ENCODE data around the gene OSMR. TPM values are rescaled to one million over a fixed set of nuclear protein-coding genes. Genes with fewer than 3 reads are reported as not detected.

Gene OSMR
- total RNA-seq, 4 donors from 2014 or later, result 33.2 to 69.7 (median 43.9) TPM

DNA sequence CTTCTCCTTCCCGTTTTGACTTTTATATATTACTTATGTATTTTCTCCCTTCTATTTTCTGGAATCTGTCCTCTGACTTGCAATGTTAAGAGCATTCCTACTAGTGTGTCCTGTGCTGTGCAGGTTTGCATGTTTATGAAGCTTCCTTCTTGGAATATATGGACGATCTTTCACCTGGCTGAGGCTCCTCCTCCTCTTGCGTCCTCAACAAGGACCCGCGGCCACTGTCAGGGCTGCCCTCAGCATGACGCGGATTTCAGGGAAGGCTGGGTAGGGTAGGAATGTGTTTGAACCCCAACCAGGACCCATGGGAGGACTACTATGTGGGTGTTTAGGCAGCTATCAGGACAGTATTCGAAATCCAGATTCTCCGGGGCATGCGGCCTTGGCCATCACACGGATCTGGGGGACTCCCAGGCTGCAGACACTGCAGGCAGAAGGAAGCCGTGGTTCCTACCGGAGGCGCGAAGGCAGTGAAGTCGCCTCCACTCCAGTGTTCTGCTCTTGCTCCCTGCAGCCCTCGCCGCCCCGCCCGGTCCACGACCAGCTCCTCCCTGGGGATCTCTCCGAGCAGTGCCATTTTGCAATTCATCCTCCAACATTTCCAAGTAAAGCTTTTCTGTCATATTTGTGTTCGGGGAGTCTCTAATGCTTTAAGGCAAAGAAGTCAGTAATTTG lies 37.0 kb upstream of the OSMR start:
- H3K4me1 ChIP-seq, result peaks cover 12 to 43% (median 19%) of the 10 kb centered on the region in 4 donors
- no peaks in the 10 kb centered on the region for H3K9me3 ChIP-seq
- peak overlapping the region in 2 of 4 donors; percentile 23 to 52 for H3K27ac ChIP-seq (replicated peaks in 1 of 4)
- H3K27me3 ChIP-seq, result no peaks in the 10 kb centered on the region
- no peak overlapping the region for H3K4me3 ChIP-seq
- H3K36me3 ChIP-seq, result no peaks in the 10 kb centered on the region
- intact Hi-C loops (cut with DNase I), result loop anchor here (10.0 kb wide), 1 partner anchor 254 kb away; the partner anchor contains the start of gene LIFR
- TF ChIP-seq, protein P1, sequence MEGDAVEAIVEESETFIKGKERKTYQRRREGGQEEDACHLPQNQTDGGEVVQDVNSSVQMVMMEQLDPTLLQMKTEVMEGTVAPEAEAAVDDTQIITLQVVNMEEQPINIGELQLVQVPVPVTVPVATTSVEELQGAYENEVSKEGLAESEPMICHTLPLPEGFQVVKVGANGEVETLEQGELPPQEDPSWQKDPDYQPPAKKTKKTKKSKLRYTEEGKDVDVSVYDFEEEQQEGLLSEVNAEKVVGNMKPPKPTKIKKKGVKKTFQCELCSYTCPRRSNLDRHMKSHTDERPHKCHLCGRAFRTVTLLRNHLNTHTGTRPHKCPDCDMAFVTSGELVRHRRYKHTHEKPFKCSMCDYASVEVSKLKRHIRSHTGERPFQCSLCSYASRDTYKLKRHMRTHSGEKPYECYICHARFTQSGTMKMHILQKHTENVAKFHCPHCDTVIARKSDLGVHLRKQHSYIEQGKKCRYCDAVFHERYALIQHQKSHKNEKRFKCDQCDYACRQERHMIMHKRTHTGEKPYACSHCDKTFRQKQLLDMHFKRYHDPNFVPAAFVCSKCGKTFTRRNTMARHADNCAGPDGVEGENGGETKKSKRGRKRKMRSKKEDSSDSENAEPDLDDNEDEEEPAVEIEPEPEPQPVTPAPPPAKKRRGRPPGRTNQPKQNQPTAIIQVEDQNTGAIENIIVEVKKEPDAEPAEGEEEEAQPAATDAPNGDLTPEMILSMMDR (IDR thresholded peaks at IDR 0.05), result no peak
- 97% methylated on average over 12 of the region's 23 CpGs for WGBS
- DNase-seq (ENCODE audit: extremely low spot score), result no peak

DNA sequence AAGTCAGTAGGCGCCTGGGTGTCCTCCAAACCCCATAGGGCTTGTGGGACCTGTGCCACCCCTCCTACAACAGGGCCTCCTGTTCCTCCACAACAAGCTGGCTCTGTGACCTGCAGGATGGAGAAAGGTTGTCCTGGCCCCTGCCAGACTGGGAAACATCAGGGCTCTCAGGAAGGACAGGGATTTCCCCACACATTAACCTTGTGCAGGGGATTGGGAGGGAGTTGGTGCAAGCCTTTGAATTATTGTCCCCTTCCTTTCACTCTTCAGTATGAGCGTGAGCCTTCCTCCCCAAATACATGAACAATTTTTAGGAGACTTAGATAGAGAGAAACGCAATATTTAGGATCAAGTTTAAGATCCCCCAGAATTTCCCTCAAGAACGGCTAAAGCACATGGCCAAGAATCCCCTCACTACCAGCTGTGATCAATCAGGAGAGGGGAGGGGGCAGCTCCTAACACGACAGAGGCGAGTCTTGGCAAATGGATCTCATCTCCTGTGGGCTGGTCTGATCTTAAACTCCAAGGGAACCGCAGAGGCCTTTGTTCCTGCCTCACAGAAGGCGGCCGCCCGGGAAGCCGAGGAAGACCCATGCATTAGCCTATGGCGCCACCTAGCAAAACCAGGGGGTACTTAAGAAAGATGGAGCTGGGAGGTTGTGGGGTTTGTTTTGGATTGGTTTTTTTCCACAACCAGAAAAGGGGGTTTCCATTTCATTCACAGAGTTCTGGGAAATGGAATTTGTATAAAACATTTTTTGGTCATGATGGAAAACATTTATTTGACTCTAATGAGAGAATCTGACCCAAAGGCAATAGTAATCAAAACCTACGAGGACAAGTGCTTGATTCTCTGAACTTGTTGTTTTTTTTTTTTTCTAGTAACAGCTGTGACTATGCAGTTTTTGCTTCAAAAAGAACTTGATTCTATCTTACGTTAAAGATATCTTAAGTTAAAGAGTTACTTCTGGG lies 36.1 kb upstream of the OSMR start:
- Histone ChIP-seq H3K27me3 (no peaks in the 10 kb centered on the region), H3K4me3 (no peak overlapping the region), H3K4me1 (peaks cover 12 to 43% (median 19%) of the 10 kb centered on the region in 4 donors), H3K9me3 (no peaks in the 10 kb centered on the region), H3K27ac (replicated peaks in 1 of 4) (peak overlapping the region in 2 of 4 donors; percentile 23 to 52), H3K36me3 (no peaks in the 10 kb centered on the region)
- peak; percentile 96 for DNase-seq (ENCODE audit: extremely low spot score)
- TF ChIP-seq POLR2A (IDR thresholded peaks at IDR 0.05; ENCODE audit: low read depth) (no peak), EP300 (IDR thresholded peaks at IDR 0.05) (no peak), POLR2AphosphoS5 (IDR thresholded peaks at IDR 0.05) (peak in 1 of 2 donors; percentile 49)
- TF ChIP-seq, protein P1 (IDR thresholded peaks at IDR 0.05), result peak; percentile 75 to 87 (median 85)
- intact Hi-C loops (cut with DNase I), result loop anchor here (2.0 to 10.0 kb wide), 2 partner anchors 255 to 369 kb away; partner anchors contain the start of gene LIFR
- WGBS, result 26% methylated on average over 14 of the region's 14 CpGs

DNA sequence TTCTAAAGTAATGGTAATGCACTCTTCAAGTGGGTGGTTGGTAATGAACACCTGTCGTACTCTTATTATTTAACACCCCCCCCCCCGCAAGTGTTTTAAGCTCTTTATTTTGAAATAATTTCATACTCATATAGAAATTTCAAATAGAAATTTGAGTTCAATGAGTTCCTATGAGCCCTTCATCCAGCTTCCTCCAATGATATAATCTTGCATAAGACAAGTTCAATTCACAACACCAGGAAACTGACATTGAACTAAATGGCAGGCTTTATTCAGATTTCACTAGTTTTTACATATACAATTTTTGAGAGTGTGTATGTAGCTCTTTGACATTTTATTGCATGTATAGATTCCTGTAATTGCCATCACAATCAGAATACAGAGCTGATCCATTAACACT lies 30.9 kb upstream of the OSMR start:
- Histone ChIP-seq H3K27ac (replicated peaks in 1 of 4) (no peak overlapping the region), H3K9me3 (no peaks in the 10 kb centered on the region), H3K27me3 (no peaks in the 10 kb centered on the region), H3K4me1 (peaks cover 0 to 5% (median 2%) of the 10 kb centered on the region in 4 donors), H3K4me3 (no peak overlapping the region), H3K36me3 (no peaks in the 10 kb centered on the region)
- TF ChIP-seq EP300 (IDR thresholded peaks at IDR 0.05), result no peak
- no peak for TF ChIP-seq POLR2AphosphoS5 (IDR thresholded peaks at IDR 0.05)
- TF ChIP-seq, protein P1 (IDR thresholded peaks at IDR 0.05), result no peak
- TF ChIP-seq POLR2A (IDR thresholded peaks at IDR 0.05; ENCODE audit: low read depth), result no peak
- 98% methylated on average over 2 of the region's 2 CpGs for WGBS
- intact Hi-C loops (cut with DNase I), result no loop called here
- DNase-seq (ENCODE audit: extremely low spot score), result no peak

DNA sequence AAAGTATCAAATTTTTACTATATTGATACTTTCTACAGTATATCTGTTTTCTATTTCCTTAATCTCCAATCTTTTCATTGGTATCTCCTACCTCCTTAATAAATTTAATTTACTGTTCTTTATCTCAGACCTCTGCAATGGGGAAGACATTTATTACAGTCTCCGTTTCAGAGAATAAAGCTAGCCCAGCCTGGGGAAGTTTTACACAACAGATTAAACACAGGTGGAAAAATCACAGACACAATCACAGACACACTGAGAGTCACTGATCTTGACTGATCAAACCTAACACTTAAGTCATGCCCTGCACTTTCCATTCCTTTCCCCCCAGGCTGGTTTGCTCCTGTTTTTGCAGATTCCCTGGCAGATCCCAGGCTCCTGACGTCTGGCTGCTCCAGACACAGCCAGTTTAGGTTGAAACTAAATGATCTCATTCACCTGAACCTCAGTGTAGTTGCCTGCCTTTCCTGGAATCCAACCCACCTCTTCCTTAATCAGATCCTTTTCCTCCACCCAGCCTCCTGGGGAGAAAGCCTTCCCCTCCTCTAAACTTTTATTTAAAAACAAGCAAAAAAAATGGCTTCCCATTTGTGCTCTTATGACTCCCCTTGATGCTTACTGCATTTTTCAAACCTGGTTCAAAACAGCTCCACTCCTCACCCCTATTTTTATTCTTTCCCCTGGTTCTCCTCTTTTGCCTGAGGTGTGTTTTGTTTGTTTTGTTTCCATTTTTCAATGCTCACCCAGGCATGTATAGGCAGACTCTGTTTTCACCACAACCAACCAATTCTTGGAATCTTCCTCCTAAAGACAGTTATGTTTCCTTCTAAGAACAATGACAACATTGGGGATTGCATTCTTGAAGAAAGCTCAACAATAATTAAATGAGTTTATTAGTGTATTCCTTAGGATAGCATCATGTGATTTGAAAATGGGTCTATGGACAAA lies 29.5 kb upstream of the OSMR start:
- no peak for TF ChIP-seq EP300 (IDR thresholded peaks at IDR 0.05)
- no peak for TF ChIP-seq POLR2A (IDR thresholded peaks at IDR 0.05; ENCODE audit: low read depth)
- TF ChIP-seq, protein P1 (IDR thresholded peaks at IDR 0.05), result no peak
- TF ChIP-seq POLR2AphosphoS5 (IDR thresholded peaks at IDR 0.05), result no peak
- WGBS, result 78% methylated on average over 2 of the region's 2 CpGs
- Histone ChIP-seq H3K27ac (replicated peaks in 1 of 4) (no peak overlapping the region), H3K9me3 (no peaks in the 10 kb centered on the region), H3K27me3 (no peaks in the 10 kb centered on the region), H3K4me3 (no peak overlapping the region), H3K4me1 (no peaks in the 10 kb centered on the region), H3K36me3 (no peaks in the 10 kb centered on the region)
- intact Hi-C loops (cut with DNase I), result no loop called here
- DNase-seq (ENCODE audit: extremely low spot score), result no peak
